MM.1S (cell line): Measurements from ENCODE around the gene MPC2.
A peak's percentile ranks its signal among the peaks of the same experiment; 100 is the strongest.

Source experiments
- DNase-seq: peaks from one replicate; pipeline ENCODE4 v3.0.0-alpha.2; 2015
- H2AFZ ChIP-seq: fragments of 300-600 bp; sonication (generic); 2 replicates; pipeline ENCODE4 v1.6.0; 2016; ENCODE audit warnings: antibody characterized with exemption, low read length
- H3F3A ChIP-seq: fragments of 300-600 bp; sonication (generic); 2 replicates; pipeline ENCODE4 v1.6.1; 2016; ENCODE audit warnings: mild to moderate bottlenecking, antibody characterized with exemption, low read length, moderate library complexity, mixed read lengths; ENCODE audit not compliant: insufficient read depth
- H3K27ac ChIP-seq: fragments of 300-600 bp; sonication (generic); 2 replicates; pipeline ENCODE4 v1.5.1; 2016; ENCODE audit warnings: mild to moderate bottlenecking, low read length
- H3K27me3 ChIP-seq: fragments of 300-600 bp; sonication (generic); replicated peaks from 2 replicates; pipeline ENCODE4 v1.6.0; 2016; ENCODE audit warnings: low read length; ENCODE audit not compliant: insufficient read depth
- H3K36me3 ChIP-seq: fragments of 300-600 bp; sonication (generic); replicated peaks from 2 replicates; pipeline ENCODE4 v1.6.1; 2016; ENCODE audit warnings: mild to moderate bottlenecking, low read length, mixed read lengths; ENCODE audit not compliant: insufficient read depth
- H3K4me1 ChIP-seq: fragments of 300-600 bp; sonication (generic); 2 replicates; pipeline ENCODE4 v1.6.1; 2016; ENCODE audit warnings: low read length, mixed read lengths
- H3K4me2 ChIP-seq: fragments of 300-600 bp; sonication (generic); 2 replicates; pipeline ENCODE4 v1.6.0; 2016; ENCODE audit warnings: low read depth, low read length
- H3K4me3 ChIP-seq: fragments of 300-600 bp; sonication (generic); 2 replicates; pipeline ENCODE4 v1.5.1; 2016; ENCODE audit warnings: low read length, mixed read lengths
- H3K79me2 ChIP-seq: fragments of 300-600 bp; sonication (generic); 2 replicates; pipeline ENCODE4 v1.6.1; 2016; ENCODE audit warnings: mixed run types, low read length, mixed read lengths
- H3K9ac ChIP-seq: fragments of 300-600 bp; sonication (generic); 2 replicates; pipeline ENCODE4 v1.6.1; 2016; ENCODE audit warnings: low read length, mixed read lengths
- H3K9me2 ChIP-seq: fragments of 300-600 bp; sonication (generic); replicated peaks from 2 replicates; pipeline ENCODE4 v1.6.1; 2016; ENCODE audit warnings: mild to moderate bottlenecking, low read length, mixed read lengths; ENCODE audit not compliant: insufficient read depth
- H3K9me3 ChIP-seq: fragments of 300-600 bp; sonication (generic); replicated peaks from 2 replicates; pipeline ENCODE4 v1.6.1; 2016; ENCODE audit warnings: mild to moderate bottlenecking, low read length, mixed read lengths; ENCODE audit not compliant: insufficient read depth
- H4K20me1 ChIP-seq: fragments of 300-600 bp; sonication (generic); 2 replicates; pipeline ENCODE4 v1.6.1; 2016; ENCODE audit warnings: mild to moderate bottlenecking, low read length, moderate library complexity, mixed read lengths; ENCODE audit not compliant: insufficient read depth
- EZH2 ChIP-seq: fragments of 300-600 bp; sonication (generic); optimal IDR thresholded peaks from 2 replicates; pipeline ENCODE3; 2017; ENCODE audit warnings: low read depth, mild to moderate bottlenecking, antibody characterized with exemption, low read length, mixed read lengths
- EZH2phosphoT487 ChIP-seq: fragments of 300-600 bp; sonication (generic); IDR thresholded peaks from 2 replicates; pipeline ENCODE4 v1.6.1; 2018; ENCODE audit warnings: antibody characterized with exemption, low read length
- TF ChIP-seq, protein P1 (sequence below): fragments of 300-600 bp; sonication (generic); IDR thresholded peaks from 2 replicates; pipeline ENCODE4 v1.5.1; 2016; ENCODE audit warnings: antibody characterized with exemption, low read length, mixed read lengths

The MPC2 gene

DNA sequence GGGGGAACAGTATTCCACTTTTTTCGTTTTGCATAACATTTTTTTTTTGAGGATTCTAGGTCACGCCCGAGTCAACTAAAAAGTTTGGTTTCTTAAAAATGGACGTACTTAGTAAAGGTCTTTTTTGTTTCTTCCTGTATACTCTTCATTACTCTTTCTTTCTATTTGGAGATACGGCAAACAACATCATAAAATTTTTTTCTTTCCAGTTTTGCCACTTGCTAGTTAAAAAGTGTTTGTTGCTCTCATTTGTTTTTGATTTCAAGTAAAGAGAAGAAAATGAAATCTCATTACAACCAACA is 788 bp upstream of the MPC2 start:
- DNase-seq = no peak
- H4K20me1 ChIP-seq = no peaks in the 10 kb centered on the region
- peak overlapping the region; percentile 82 for H3K4me3 ChIP-seq
- peaks cover 89% of the 10 kb centered on the region for H3K79me2 ChIP-seq
- H3K36me3 ChIP-seq = no peaks in the 10 kb centered on the region
- H3K4me2 ChIP-seq = peak overlapping the region; percentile 70
- H3K27me3 ChIP-seq = no peaks in the 10 kb centered on the region
- H3K27ac ChIP-seq = peak overlapping the region; percentile 93; the same call in 1 of the 2 replicates
- H3F3A ChIP-seq = peaks cover 26% of the 10 kb centered on the region
- no peaks in the 10 kb centered on the region for H3K9me3 ChIP-seq
- no peaks in the 10 kb centered on the region for H3K9me2 ChIP-seq
- TF ChIP-seq EZH2phosphoT487 (no peak), EZH2 (no peak)
- TF ChIP-seq, protein P1, sequence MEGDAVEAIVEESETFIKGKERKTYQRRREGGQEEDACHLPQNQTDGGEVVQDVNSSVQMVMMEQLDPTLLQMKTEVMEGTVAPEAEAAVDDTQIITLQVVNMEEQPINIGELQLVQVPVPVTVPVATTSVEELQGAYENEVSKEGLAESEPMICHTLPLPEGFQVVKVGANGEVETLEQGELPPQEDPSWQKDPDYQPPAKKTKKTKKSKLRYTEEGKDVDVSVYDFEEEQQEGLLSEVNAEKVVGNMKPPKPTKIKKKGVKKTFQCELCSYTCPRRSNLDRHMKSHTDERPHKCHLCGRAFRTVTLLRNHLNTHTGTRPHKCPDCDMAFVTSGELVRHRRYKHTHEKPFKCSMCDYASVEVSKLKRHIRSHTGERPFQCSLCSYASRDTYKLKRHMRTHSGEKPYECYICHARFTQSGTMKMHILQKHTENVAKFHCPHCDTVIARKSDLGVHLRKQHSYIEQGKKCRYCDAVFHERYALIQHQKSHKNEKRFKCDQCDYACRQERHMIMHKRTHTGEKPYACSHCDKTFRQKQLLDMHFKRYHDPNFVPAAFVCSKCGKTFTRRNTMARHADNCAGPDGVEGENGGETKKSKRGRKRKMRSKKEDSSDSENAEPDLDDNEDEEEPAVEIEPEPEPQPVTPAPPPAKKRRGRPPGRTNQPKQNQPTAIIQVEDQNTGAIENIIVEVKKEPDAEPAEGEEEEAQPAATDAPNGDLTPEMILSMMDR = no peak
- peak overlapping the region; percentile 91 for H3K9ac ChIP-seq
- H2AFZ ChIP-seq = peak overlapping the region; percentile 83
- H3K4me1 ChIP-seq = peaks cover 15% of the 10 kb centered on the region

DNA sequence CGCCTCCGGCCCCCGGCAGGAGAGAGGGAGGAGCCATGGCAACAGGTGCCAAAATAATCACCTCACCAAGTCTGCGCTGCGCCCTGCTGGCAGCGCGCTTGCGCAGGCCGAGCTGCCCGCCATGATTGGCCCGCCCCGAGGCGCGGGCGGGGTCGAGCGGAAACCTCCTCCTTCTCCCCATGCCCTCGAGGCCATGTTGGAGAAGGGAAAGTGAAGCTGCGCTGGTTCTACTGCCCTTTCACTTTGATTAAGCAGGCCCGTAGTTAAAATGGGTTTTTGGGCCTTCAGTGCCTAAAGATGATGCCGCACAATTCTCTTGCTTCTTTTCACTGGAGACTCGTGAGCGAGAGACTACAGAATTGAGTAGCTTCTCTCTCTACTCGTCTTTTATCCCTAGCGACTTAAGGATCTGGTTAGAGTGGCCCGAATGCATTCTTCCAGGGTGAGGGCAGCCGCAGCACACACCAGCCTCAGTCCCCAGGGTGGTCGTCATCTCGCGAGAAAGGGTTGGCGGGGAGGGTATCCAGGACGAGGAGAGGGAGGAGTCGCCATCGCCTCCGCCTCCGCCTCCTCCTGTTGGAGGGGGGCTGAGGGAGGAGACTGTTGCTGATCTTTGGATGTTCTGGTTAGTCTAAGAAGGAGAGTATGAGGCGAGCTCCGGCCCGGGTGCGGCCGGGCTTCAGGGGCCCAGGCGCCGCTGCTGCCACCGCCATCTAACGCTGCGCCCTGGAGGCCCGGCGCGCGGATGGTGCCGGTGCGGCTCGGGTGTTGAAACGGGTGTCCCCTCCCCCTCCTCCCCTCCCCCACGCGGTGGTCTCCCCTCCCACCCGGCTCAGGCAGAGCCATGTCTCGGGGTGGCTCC is 573 bp downstream of the MPC2 start, which contains the start of gene DCAF6:
Gene DCAF6 (plus strand): TSS at position 616 of the 862 bp plus-strand sequence. CDS start 229 bp downstream, at position 845.
- H3F3A ChIP-seq = peaks cover 26% of the 10 kb centered on the region
- H2AFZ ChIP-seq = peak within 1 kb of the TSS; percentile 83

DNA sequence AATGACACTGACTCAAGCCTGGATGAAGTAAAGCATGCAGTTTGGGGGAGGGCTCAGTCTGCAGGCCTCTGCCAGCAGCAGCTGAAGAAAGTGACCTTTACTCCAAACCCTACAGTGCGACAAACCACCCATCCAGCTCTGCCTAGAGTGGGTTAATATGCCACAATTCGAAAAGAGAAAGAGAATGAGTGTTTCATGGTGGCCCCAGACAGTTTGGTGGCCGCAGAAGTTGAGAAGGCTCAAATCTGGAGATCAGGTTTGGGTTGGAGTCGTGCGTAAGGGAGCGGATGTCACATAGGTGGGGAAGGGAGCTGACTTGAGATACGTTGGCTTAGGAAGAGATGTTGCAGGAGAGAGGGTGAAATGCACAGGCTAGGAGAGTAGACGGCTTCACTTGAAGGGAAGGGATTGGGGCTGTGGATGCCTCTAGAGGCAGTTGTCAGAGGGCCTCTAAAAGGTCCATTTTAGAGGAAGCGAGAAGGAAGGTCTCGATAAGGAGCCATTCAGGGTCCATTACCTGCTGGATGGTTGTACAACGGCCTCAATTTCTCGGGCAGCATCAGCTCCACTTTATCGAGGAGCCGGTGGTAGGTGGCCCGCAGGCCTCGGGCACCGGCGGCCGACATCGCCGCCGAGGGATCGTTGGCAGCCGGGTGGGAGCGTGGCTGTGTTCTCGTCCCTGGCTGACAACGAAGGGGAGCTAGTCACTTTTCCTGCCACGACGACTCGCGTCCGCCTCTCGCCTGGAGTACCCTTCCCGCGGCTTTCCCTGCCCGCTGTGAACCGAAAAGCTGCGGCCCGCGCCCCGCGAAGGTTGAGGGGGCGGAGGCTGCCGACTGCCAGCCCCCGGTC is 1.4 kb downstream of the MPC2 start:
- Histone ChIP-seq H3K9me2 (no peaks in the 10 kb centered on the region), H3K4me1 (peaks cover 15% of the 10 kb centered on the region), H3K36me3 (no peaks in the 10 kb centered on the region), H3K9ac (peak overlapping the region; percentile 91), H3K4me3 (peak overlapping the region; percentile 82), H3K9me3 (no peaks in the 10 kb centered on the region), H4K20me1 (no peaks in the 10 kb centered on the region), H2AFZ (peak overlapping the region; percentile 46), H3F3A (peaks cover 26% of the 10 kb centered on the region), H3K79me2 (peaks cover 86% of the 10 kb centered on the region), H3K27me3 (no peaks in the 10 kb centered on the region), H3K27ac (peak overlapping the region; percentile 93), H3K4me2 (peak overlapping the region; percentile 69)
- DNase-seq = peak; percentile 55
- TF ChIP-seq EZH2 = no peak
- no peak for TF ChIP-seq EZH2phosphoT487
- TF ChIP-seq, protein P1 = peak; percentile 18; the same call in 1 of the 2 replicates

More for the DNA sequence above, 573 bp downstream of the MPC2 start, which contains the start of gene DCAF6:
- no peaks in the 10 kb centered on the region for H3K9me2 ChIP-seq
- H3K27ac ChIP-seq = peak within 1 kb of the TSS; percentile 93
- H4K20me1 ChIP-seq = no peaks in the 10 kb centered on the region
- H3K79me2 ChIP-seq = peaks cover 86% of the 10 kb centered on the region
- peak within 1 kb of the TSS; percentile 70 for H3K4me2 ChIP-seq
- peak within 1 kb of the TSS; percentile 91 for H3K9ac ChIP-seq
- no peaks in the 10 kb centered on the region for H3K9me3 ChIP-seq
- DNase-seq = peak; percentile 100
- peak within 1 kb of the TSS; percentile 82 for H3K4me3 ChIP-seq
- H3K4me1 ChIP-seq = peaks cover 15% of the 10 kb centered on the region
- TF ChIP-seq, protein P1 = no peak
- TF ChIP-seq EZH2 = no peak
- no peak for TF ChIP-seq EZH2phosphoT487
- no peaks in the 10 kb centered on the region for H3K36me3 ChIP-seq
- no peaks in the 10 kb centered on the region for H3K27me3 ChIP-seq
